ENCODE data around the gene RNU6-9. TPM values are rescaled to one million over a fixed set of nuclear protein-coding genes. Genes with fewer than 3 reads are reported as not detected.
"Not testable (repeated sequence)": the region's sequence is repeated elsewhere in the genome, so short reads cannot be mapped to it uniquely, and the experiment has no call there.

The RNU6-9 gene
- polyA plus RNA-seq, 1 experiment = not detected

- DNase-seq (ENCODE audit: low read depth, low spot score) = no peak
- Histone ChIP-seq H3K27me3 (ENCODE audit: control insufficient read depth, insufficient read depth, low read length) (no peaks in the 10 kb centered on the region), H3K9me3 (ENCODE audit: control insufficient read depth, insufficient read depth, low read length) (peaks cover 9% of the 10 kb centered on the region; the same call in 1 of the 2 replicates), H3K27ac (ENCODE audit: low read depth, low read length) (no peak overlapping the region), H3K4me3 (ENCODE audit: low read depth, low read length) (no peak overlapping the region)
- ChIA-PET CTCF (no interaction called here), POLR2A (no interaction called here)
- TF ChIP-seq CTCF (IDR thresholded peaks at IDR 0.05; ENCODE audit: low read depth, low read length) = no peak
Observed at GRCh38 chr19:873561-874041, 19.7 kb upstream of the RNU6-9 start.

GRCh38 chr19:875265-875879 lies 17.9 kb upstream of the RNU6-9 start:
- POLR2A ChIA-PET = no interaction called here
- TF ChIP-seq CTCF (IDR thresholded peaks at IDR 0.05; ENCODE audit: low read depth, low read length) = no peak
- no peaks in the 10 kb centered on the region for H3K27me3 ChIP-seq (ENCODE audit: control insufficient read depth, insufficient read depth, low read length)
- H3K4me3 ChIP-seq (ENCODE audit: low read depth, low read length) = no peak overlapping the region
- no peak overlapping the region for H3K27ac ChIP-seq (ENCODE audit: low read depth, low read length)
- peaks cover 9% of the 10 kb centered on the region; the same call in 1 of the 2 replicates for H3K9me3 ChIP-seq (ENCODE audit: control insufficient read depth, insufficient read depth, low read length)
- no peak for DNase-seq (ENCODE audit: low read depth, low spot score)
- CTCF ChIA-PET = no interaction called here

- ChIA-PET CTCF (no interaction called here), POLR2A (no interaction called here)
- no peak overlapping the region for H3K27ac ChIP-seq (ENCODE audit: low read depth, low read length)
- no peaks in the 10 kb centered on the region for H3K27me3 ChIP-seq (ENCODE audit: control insufficient read depth, insufficient read depth, low read length)
- DNase-seq (ENCODE audit: low read depth, low spot score) = no peak
- no peak overlapping the region for H3K4me3 ChIP-seq (ENCODE audit: low read depth, low read length)
- H3K9me3 ChIP-seq (ENCODE audit: control insufficient read depth, insufficient read depth, low read length) = peaks cover 9% of the 10 kb centered on the region; the same call in 1 of the 2 replicates
- no peak for TF ChIP-seq CTCF (IDR thresholded peaks at IDR 0.05; ENCODE audit: low read depth, low read length)
Observed at GRCh38 chr19:876089-876488, 17.2 kb upstream of the RNU6-9 start.

- ChIA-PET CTCF (no interaction called here), POLR2A (interaction anchor here (0.7 kb wide), 1 partner anchor 33 kb away, joined by 3 read pairs; no protein-coding TSS in a partner anchor)
- Histone ChIP-seq H3K4me3 (ENCODE audit: low read depth, low read length) (no peak overlapping the region), H3K27ac (ENCODE audit: low read depth, low read length) (no peak overlapping the region), H3K9me3 (ENCODE audit: control insufficient read depth, insufficient read depth, low read length) (peaks cover 16% of the 10 kb centered on the region; the same call in 1 of the 2 replicates), H3K27me3 (ENCODE audit: control insufficient read depth, insufficient read depth, low read length) (no peaks in the 10 kb centered on the region)
- no peak for TF ChIP-seq CTCF (IDR thresholded peaks at IDR 0.05; ENCODE audit: low read depth, low read length)
- no peak for DNase-seq (ENCODE audit: low read depth, low spot score)
Observed at GRCh38 chr19:876780-877314, 16.4 kb upstream of the RNU6-9 start.

- H3K27ac ChIP-seq (ENCODE audit: low read depth, low read length); POLR2A ChIA-PET; H3K4me3 ChIP-seq (ENCODE audit: low read depth, low read length); H3K27me3 ChIP-seq (ENCODE audit: control insufficient read depth, insufficient read depth, low read length); DNase-seq (ENCODE audit: low read depth, low spot score): not testable (repeated sequence)
- peaks cover 11% of the 10 kb centered on the region; the same call in 1 of the 2 replicates for H3K9me3 ChIP-seq (ENCODE audit: control insufficient read depth, insufficient read depth, low read length)
- CTCF ChIA-PET = interaction anchor here (0.8 kb wide), 1 partner anchor 124 kb away, joined by 3 read pairs; no protein-coding TSS in a partner anchor
Observed at GRCh38 chr19:877992-878660, 15.2 kb upstream of the RNU6-9 start.

- ChIA-PET CTCF (interaction anchor here (0.8 kb wide), 1 partner anchor 124 kb away, joined by 3 read pairs; no protein-coding TSS in a partner anchor), POLR2A (interaction anchor here (0.6 to 0.9 kb wide), 7 partner anchors 11 to 328 kb away, joined by 3 to 6 read pairs (median 3); partner anchors contain the start of gene RNU6-9)
- H3K4me3 ChIP-seq (ENCODE audit: low read depth, low read length); DNase-seq (ENCODE audit: low read depth, low spot score); H3K27ac ChIP-seq (ENCODE audit: low read depth, low read length); H3K27me3 ChIP-seq (ENCODE audit: control insufficient read depth, insufficient read depth, low read length): not testable (repeated sequence)
- peaks cover 11% of the 10 kb centered on the region; the same call in 1 of the 2 replicates for H3K9me3 ChIP-seq (ENCODE audit: control insufficient read depth, insufficient read depth, low read length)
Observed at GRCh38 chr19:878751-879561, 14.3 kb upstream of the RNU6-9 start.

Measured in AG04450 (cell line).